Transverse colon (tissue), 4 donors: ENCODE measurements around the gene DTNBP1.

ENCODE experiments used
- CTCF ChIP-seq, 5 experiments: fragments of 200-600 bp in 3 of 5; fragments of 450-650 bp in 2 of 5; sonication (generic) in 3 of 5; IDR thresholded peaks; 1 replicate in 2 of 5; 2 replicates in 3 of 5; pipeline ENCODE4 v1.5.1; 2016 to 2017; ENCODE audit warnings: antibody characterized with exemption in 5 of 5, inconsistent platforms in 3 of 5, mild to moderate bottlenecking in 2 of 5, moderate library complexity in 1 of 5
- POLR2AphosphoS5 ChIP-seq, 3 donors: sonication (generic); formaldehyde crosslinking; IDR thresholded peaks; one replicate each; pipeline ENCODE4 v1.6.1; 2016; ENCODE audit warnings: antibody characterized with exemption in 3 of 3

- TF ChIP-seq CTCF (IDR thresholded peaks at IDR 0.05) (no peak), POLR2AphosphoS5 (IDR thresholded peaks at IDR 0.05) (no peak)
Observed at GRCh38 chr6:15522026-15522425, 140.8 kb downstream of the DTNBP1 start.
